HCT116 (cell line): ENCODE results near the gene UBASH3B. TPM values are rescaled to one million over a fixed set of nuclear protein-coding genes. Genes with fewer than 3 reads are reported as not detected.

Source experiments
- ATAC-seq: fragments of 200-7000 bp; cut with Tn5 transposase; 2 replicates; pipeline ENCODE4 v1.9.1; 2020; ENCODE audit warnings: mild to moderate bottlenecking, moderate library complexity
- BruUV-seq: library from RNA; stranded (reverse); fragments of 400-500 nt; replicated peaks from 2 replicates; lab custom pipeline; 2021; lab: Mats Ljungman, UMichigan
- CTCF ChIA-PET: fragments of 300-600 bp; sonication (Branson Sonifier 250); formaldehyde crosslinking; loops from one replicate; lab custom pipeline; 2021; ENCODE audit warnings: antibody characterized with exemption; lab: Charles Lee
- POLR2A ChIA-PET: fragments of 300-600, 350-600 bp; sonication (Branson Sonifier 250); formaldehyde crosslinking; loops from one replicate; lab custom pipeline; 2021; ENCODE audit warnings: antibody characterized with exemption; lab: Charles Lee
- RAD21 ChIA-PET, 2 experiments: fragments of 300-600 bp; sonication (Branson Sonifier 250); formaldehyde crosslinking; loops; one replicate each; lab custom pipeline; 2023; ENCODE audit warnings: low total read pairs in 2 of 2; ENCODE audit not compliant: uncharacterized antibody in 2 of 2, unreplicated experiment in 2 of 2, low non-redundant PET in 1 of 2; lab: Charles Lee
- DNase-seq: peaks from one replicate; pipeline ENCODE4 v3.0.0-alpha.2; 2010; ENCODE audit warnings: low read depth, low spot score
- H2AFZ ChIP-seq: fragments of 200-600 bp; shearing (Covaris generic), sonication (generic); 2 replicates; pipeline ENCODE4 v1.6.1; 2017; ENCODE audit warnings: low read depth, mixed run types, mixed read lengths, antibody characterized with exemption, low read length; ENCODE audit not compliant: poor library complexity, severe bottlenecking
- H3K27ac ChIP-seq: 2 replicates; pipeline ENCODE4 v1.5.1; 2012; ENCODE audit warnings: low read depth, low read length
- H3K27me3 ChIP-seq: fragments of 200-600 bp; sonication (generic); 2 replicates; pipeline ENCODE4 v1.6.1; 2016; ENCODE audit warnings: mixed run types, low read length, mixed read lengths; ENCODE audit not compliant: insufficient read depth
- H3K36me3 ChIP-seq, 2 experiments: fragments of 200-500 bp in 1 of 2; fragments of 200-600 bp in 1 of 2; sonication (Bioruptor generic) in 1 of 2; sonication (generic) in 1 of 2; 2 replicates each; pipeline versions ENCODE4 v1.5.1 to v1.6.1; 2014 to 2016; ENCODE audit warnings: low read length in 2 of 2, inconsistent platforms in 1 of 2, mixed read lengths in 1 of 2, mixed run types in 1 of 2; ENCODE audit not compliant: insufficient read depth in 2 of 2, control insufficient read depth in 1 of 2
- H3K4me1 ChIP-seq, 2 experiments: fragments of 200-600 bp in 1 of 2; sonication (generic) in 1 of 2; 2 replicates each; pipeline versions ENCODE4 v1.5.1 to v1.6.1; 2012 to 2017; ENCODE audit warnings: low read length in 2 of 2, inconsistent platforms in 1 of 2, mild to moderate bottlenecking in 1 of 2, mixed read lengths in 1 of 2, mixed run types in 1 of 2, moderate library complexity in 1 of 2; ENCODE audit not compliant: insufficient read depth in 2 of 2, control insufficient read depth in 1 of 2
- H3K4me2 ChIP-seq: fragments of 200-600 bp; sonication (generic); 2 replicates; pipeline ENCODE4 v1.6.1; 2017; ENCODE audit warnings: mixed run types, low read length, mixed read lengths
- H3K4me3 ChIP-seq, 2 experiments: fragments of 200-600 bp in 1 of 2; sonication (generic) in 1 of 2; replicated peaks in 1 of 2; 2 replicates each; pipeline ENCODE4 v1.5.1; 2011 to 2016; ENCODE audit warnings: low read length in 2 of 2, control low read depth in 1 of 2, low read depth in 1 of 2, mild to moderate bottlenecking in 1 of 2, mixed read lengths in 1 of 2, mixed run types in 1 of 2
- H3K79me2 ChIP-seq: fragments of 200-600 bp; sonication (generic); 2 replicates; pipeline ENCODE4 v1.6.1; 2017; ENCODE audit warnings: mild to moderate bottlenecking, mixed run types, low read length, moderate library complexity, mixed read lengths; ENCODE audit not compliant: insufficient read depth
- H3K9ac ChIP-seq: fragments of 200-600 bp; sonication (generic); 2 replicates; pipeline ENCODE4 v1.6.1; 2016; ENCODE audit warnings: low read length, mixed read lengths
- H3K9me2 ChIP-seq: fragments of 200-600 bp; sonication (generic), shearing (Covaris generic); 2 replicates; pipeline ENCODE4 v1.6.1; 2017; ENCODE audit warnings: mixed run types, mild to moderate bottlenecking, moderate library complexity; ENCODE audit not compliant: insufficient read depth
- H3K9me3 ChIP-seq, 2 experiments: fragments of 200-500 bp in 1 of 2; fragments of 200-600 bp in 1 of 2; sonication (Bioruptor generic) in 1 of 2; sonication (generic) in 1 of 2; 2 replicates each; pipeline ENCODE4 v1.6.1; 2014 to 2017; ENCODE audit warnings: low read length in 2 of 2, mixed read lengths in 2 of 2, inconsistent platforms in 1 of 2, low read depth in 1 of 2, mild to moderate bottlenecking in 1 of 2, mixed run types in 1 of 2, moderate library complexity in 1 of 2; ENCODE audit not compliant: control insufficient read depth in 1 of 2, insufficient read depth in 1 of 2
- H4K20me1 ChIP-seq: fragments of 200-600 bp; sonication (generic), shearing (Covaris generic); 2 replicates; pipeline ENCODE4 v1.6.1; 2017; ENCODE audit warnings: mixed run types, mild to moderate bottlenecking, moderate library complexity; ENCODE audit not compliant: insufficient read depth
- CBX3 ChIP-seq: IDR thresholded peaks from 2 replicates; pipeline ENCODE4 v1.6.1; 2012; ENCODE audit warnings: low read depth
- ELF1 ChIP-seq: IDR thresholded peaks from 2 replicates; pipeline ENCODE4 v1.6.1; 2012; ENCODE audit warnings: low read depth, borderline replicate concordance
- FOSL1 ChIP-seq: IDR thresholded peaks from 2 replicates; pipeline ENCODE4 v1.6.1; 2012; ENCODE audit warnings: low read depth
- JUND ChIP-seq: IDR thresholded peaks from 2 replicates; pipeline ENCODE4 v1.6.1; 2012
- MAX ChIP-seq: IDR thresholded peaks from 2 replicates; pipeline ENCODE4 v1.6.1; 2012
- POLR2A ChIP-seq: IDR thresholded peaks from 2 replicates; pipeline ENCODE4 v1.7.0; 2011; ENCODE audit warnings: borderline replicate concordance; ENCODE audit not compliant: insufficient read depth, insufficient read length; ENCODE audit errors: extremely low read depth
- POLR2AphosphoS5 ChIP-seq: IDR thresholded peaks from 2 replicates; pipeline ENCODE4 v1.6.1; 2011; ENCODE audit warnings: mild to moderate bottlenecking, low read depth, low read length, moderate library complexity
- RAD21 ChIP-seq: IDR thresholded peaks from 2 replicates; pipeline ENCODE4 v1.6.1; 2012; ENCODE audit warnings: low read depth, mild to moderate bottlenecking
- SIN3A ChIP-seq: IDR thresholded peaks from 2 replicates; pipeline ENCODE4 v1.6.1; 2012; ENCODE audit warnings: low read depth
- SP1 ChIP-seq: IDR thresholded peaks from 2 replicates; pipeline ENCODE4 v1.6.1; 2012; ENCODE audit warnings: low read depth
- SRF ChIP-seq: IDR thresholded peaks from 2 replicates; pipeline ENCODE4 v1.6.1; 2012; ENCODE audit warnings: low read depth
- YY1 ChIP-seq: IDR thresholded peaks from 2 replicates; pipeline ENCODE4 v1.6.1; 2011; ENCODE audit warnings: low read length, low read depth, moderate library complexity, mild to moderate bottlenecking; ENCODE audit not compliant: insufficient replicate concordance; ENCODE audit errors: extremely low read depth
- ZFX ChIP-seq: fragments of 450-650 bp; IDR thresholded peaks from 2 replicates; pipeline ENCODE4 v1.6.1; 2017
- ZNF274 ChIP-seq: fragments of 200-500 bp; sonication (Bioruptor generic); IDR thresholded peaks from 2 replicates; pipeline ENCODE4 v1.6.1; 2014; ENCODE audit warnings: mild to moderate bottlenecking, low read depth, low read length, inconsistent platforms
- intact Hi-C: fragments of 100-400 bp; cut with micrococcal nuclease; formaldehyde crosslinking; loops from 2 replicates; pipeline ENCODE4 v1.10.0; 2022
- total RNA-seq: library from RNA; stranded (reverse); gene quantifications from one replicate; pipeline ENCODE4 v1.2.1, GENCODE V29; 2021; ENCODE audit not compliant: unreplicated experiment
- TF ChIP-seq, protein P1 (sequence below): IDR thresholded peaks from 2 replicates; pipeline ENCODE4 v1.6.1; 2011; ENCODE audit warnings: mild to moderate bottlenecking, low read length, moderate library complexity; ENCODE audit not compliant: insufficient replicate concordance; ENCODE audit errors: extremely low read depth
- TF ChIP-seq, protein P2 (sequence below): IDR thresholded peaks from 2 replicates; pipeline ENCODE4 v1.6.1; 2012

Gene UBASH3B
- total RNA-seq, 1 experiment from 2014 or later = 40.3 TPM

DNA sequence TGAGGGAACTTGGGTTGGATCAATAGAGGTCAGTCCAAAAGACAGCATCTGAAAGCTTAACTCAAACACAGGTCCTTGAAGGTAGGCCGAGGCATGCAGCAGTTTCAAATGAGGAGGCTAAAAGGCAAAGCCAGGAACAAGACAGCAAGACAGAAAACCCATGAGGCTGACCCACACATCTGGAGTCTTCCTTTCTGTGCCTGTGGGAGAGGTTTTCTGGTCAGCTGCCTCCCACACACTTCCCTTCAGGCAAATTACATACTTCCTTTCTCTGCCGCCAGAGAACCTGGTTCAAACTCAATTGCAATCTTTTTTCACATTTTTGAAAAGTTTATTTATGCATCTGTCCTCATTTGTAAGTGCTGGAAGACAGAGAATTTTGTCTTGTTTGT, 153.0 kb downstream of the UBASH3B start:
- Histone ChIP-seq H3K4me3 (no peak overlapping the region), H3K27me3 (no peaks in the 10 kb centered on the region), H3K79me2 (no peaks in the 10 kb centered on the region), H3K27ac (no peak overlapping the region), H3K4me1 (peaks cover 0 to 18% of the 10 kb centered on the region in 2 experiments; a peak in 1 of 4 replicates), H3K4me2 (no peak overlapping the region), H3K9ac (no peak overlapping the region), H3K9me2 (no peaks in the 10 kb centered on the region), H3K36me3 (no peaks in the 10 kb centered on the region; a peak in 1 of 4 replicates), H4K20me1 (no peaks in the 10 kb centered on the region), H2AFZ (no peak overlapping the region), H3K9me3 (no peaks in the 10 kb centered on the region)
- intact Hi-C loops = no loop called here
- ChIA-PET RAD21 (no interaction called here), POLR2A (no interaction called here), CTCF (no interaction called here)
- no TSS peak for BruUV-seq
- TF ChIP-seq POLR2AphosphoS5 (no peak), JUND (no peak), ZFX (no peak), SIN3A (no peak), YY1 (no peak), ELF1 (no peak)
- TF ChIP-seq, protein P1, sequence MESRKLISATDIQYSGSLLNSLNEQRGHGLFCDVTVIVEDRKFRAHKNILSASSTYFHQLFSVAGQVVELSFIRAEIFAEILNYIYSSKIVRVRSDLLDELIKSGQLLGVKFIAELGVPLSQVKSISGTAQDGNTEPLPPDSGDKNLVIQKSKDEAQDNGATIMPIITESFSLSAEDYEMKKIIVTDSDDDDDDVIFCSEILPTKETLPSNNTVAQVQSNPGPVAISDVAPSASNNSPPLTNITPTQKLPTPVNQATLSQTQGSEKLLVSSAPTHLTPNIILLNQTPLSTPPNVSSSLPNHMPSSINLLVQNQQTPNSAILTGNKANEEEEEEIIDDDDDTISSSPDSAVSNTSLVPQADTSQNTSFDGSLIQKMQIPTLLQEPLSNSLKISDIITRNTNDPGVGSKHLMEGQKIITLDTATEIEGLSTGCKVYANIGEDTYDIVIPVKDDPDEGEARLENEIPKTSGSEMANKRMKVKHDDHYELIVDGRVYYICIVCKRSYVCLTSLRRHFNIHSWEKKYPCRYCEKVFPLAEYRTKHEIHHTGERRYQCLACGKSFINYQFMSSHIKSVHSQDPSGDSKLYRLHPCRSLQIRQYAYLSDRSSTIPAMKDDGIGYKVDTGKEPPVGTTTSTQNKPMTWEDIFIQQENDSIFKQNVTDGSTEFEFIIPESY = no peak
- ATAC-seq (no peak), DNase-seq (no peak)

- H3K4me1 ChIP-seq = peaks cover 0 to 6% of the 10 kb centered on the region in 2 experiments; a peak in 1 of 4 replicates
- ChIA-PET CTCF (no interaction called here), POLR2A (no interaction called here), RAD21 (no interaction called here)
- no peaks in the 10 kb centered on the region for H3K9me2 ChIP-seq
- intact Hi-C loops = no loop called here
- no peak overlapping the region for H3K4me2 ChIP-seq
- TSS peak; percentile 24 for BruUV-seq
- ATAC-seq (no peak), DNase-seq (no peak)
- H3K9me3 ChIP-seq = no peaks in the 10 kb centered on the region
- H4K20me1 ChIP-seq = no peaks in the 10 kb centered on the region
- no peak overlapping the region for H2AFZ ChIP-seq
- no peak overlapping the region for H3K9ac ChIP-seq
- H3K4me3 ChIP-seq = no peak overlapping the region
- no peak overlapping the region for H3K27ac ChIP-seq
- no peaks in the 10 kb centered on the region for H3K27me3 ChIP-seq
- no peaks in the 10 kb centered on the region for H3K79me2 ChIP-seq
- no peaks in the 10 kb centered on the region; a peak in 1 of 4 replicates for H3K36me3 ChIP-seq
- TF ChIP-seq SIN3A (no peak), SRF (no peak), SP1 (no peak), MAX (no peak), FOSL1 (no peak), ZFX (no peak), RAD21 (no peak), POLR2A (no peak), ZNF274 (no peak), ELF1 (no peak), CBX3 (no peak), JUND (no peak)
- TF ChIP-seq, protein P1 = no peak
- TF ChIP-seq, protein P2, sequence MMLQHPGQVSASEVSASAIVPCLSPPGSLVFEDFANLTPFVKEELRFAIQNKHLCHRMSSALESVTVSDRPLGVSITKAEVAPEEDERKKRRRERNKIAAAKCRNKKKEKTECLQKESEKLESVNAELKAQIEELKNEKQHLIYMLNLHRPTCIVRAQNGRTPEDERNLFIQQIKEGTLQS = no peak
Observed at GRCh38 chr11:122809866-122810265, 154.3 kb downstream of the UBASH3B start.
